Inflammatory macrophage (primary cell): ENCODE data around the gene EHD2.
"Not testable (repeated sequence)": the region's sequence is repeated elsewhere in the genome, so short reads cannot be mapped to it uniquely, and the experiment has no call there.

Experiments
- DNase-seq, 2 donors: peaks; one replicate each; pipeline ENCODE4 v3.0.0-alpha.2; 2020 to 2022

The EHD2 gene

GRCh38 chr19:47750752-47751151 lies 37.5 kb downstream of the EHD2 start:
- no peak for DNase-seq

GRCh38 chr19:47752440-47753211 lies 39.4 kb downstream of the EHD2 start:
- no peak for DNase-seq

GRCh38 chr19:47754206-47755064 lies 41.2 kb downstream of the EHD2 start:
- no peak for DNase-seq

GRCh38 chr19:47755065-47755761 lies 42.0 kb downstream of the EHD2 start:
- no peak for DNase-seq

- no peak for DNase-seq
These were observed 42.8 kb downstream of the EHD2 start for GRCh38 chr19:47755762-47756626.

GRCh38 chr19:47756627-47756929 lies 43.4 kb downstream of the EHD2 start:
- DNase-seq = no peak

- DNase-seq = no peak
These were observed 43.9 kb downstream of the EHD2 start for GRCh38 chr19:47756953-47757608.

GRCh38 chr19:47757617-47758442 lies 44.6 kb downstream of the EHD2 start:
- no peak for DNase-seq

- no peak for DNase-seq
These were observed 45.2 kb downstream of the EHD2 start for GRCh38 chr19:47758443-47758804.

- DNase-seq = no peak
These were observed 47.4 kb downstream of the EHD2 start for GRCh38 chr19:47760632-47760999.

GRCh38 chr19:47761566-47761965 lies 48.3 kb downstream of the EHD2 start:
- no peak for DNase-seq

GRCh38 chr19:47762151-47762550 lies 48.9 kb downstream of the EHD2 start:
- DNase-seq = no peak

- DNase-seq = no peak
These were observed 49.5 kb downstream of the EHD2 start for GRCh38 chr19:47762615-47763308.

- DNase-seq = not testable (repeated sequence)
These were observed 51.5 kb downstream of the EHD2 start for GRCh38 chr19:47764705-47765104.

- peak; percentile 10 to 49 for DNase-seq
These were observed 52.5 kb downstream of the EHD2 start for GRCh38 chr19:47765523-47766358.

GRCh38 chr19:47766359-47766620 lies 53.1 kb downstream of the EHD2 start:
- no peak for DNase-seq

GRCh38 chr19:47766670-47767069 lies 53.4 kb downstream of the EHD2 start:
- no peak for DNase-seq

GRCh38 chr19:47767349-47767748 lies 54.1 kb downstream of the EHD2 start:
- DNase-seq = no peak

- DNase-seq = no peak
These were observed 55.4 kb downstream of the EHD2 start for GRCh38 chr19:47768604-47769003.

- DNase-seq = no peak
These were observed 56.3 kb downstream of the EHD2 start for GRCh38 chr19:47769534-47769933.
